Keratinocyte (primary cell): Measurements from ENCODE around the gene PPP2R5B. TPM values are rescaled to one million over a fixed set of nuclear protein-coding genes. Genes with fewer than 3 reads are reported as not detected.

Source experiments
- DNase-seq: peaks from one replicate; pipeline ENCODE4 v3.0.0-alpha.2; 2011; ENCODE audit warnings: low read depth, missing footprints, low spot score
- FAIRE-seq: peaks from 2 replicates; lab custom pipeline; 2011; peaks lifted over from hg19 to GRCh38; lab: Jason Lieb, UNC
- H2AFZ ChIP-seq: 2 replicates; pipeline ENCODE4 v1.6.0; 2012; ENCODE audit warnings: low read length, control low read depth, inconsistent platforms; ENCODE audit not compliant: control insufficient read depth
- H3K27ac ChIP-seq: 2 replicates; pipeline ENCODE4 v1.5.1; 2011; ENCODE audit warnings: low read length; ENCODE audit not compliant: control insufficient read depth, insufficient read depth
- H3K27me3 ChIP-seq: 3 replicates; pipeline ENCODE4 v1.6.0; 2011; ENCODE audit warnings: low read length; ENCODE audit not compliant: control insufficient read depth, insufficient read depth; ENCODE audit errors: extremely low read depth
- H3K36me3 ChIP-seq, 2 experiments: 2 replicates in 1 of 2; 3 replicates in 1 of 2; pipeline ENCODE4 v1.5.1; 2011; ENCODE audit warnings: low read length in 2 of 2, mild to moderate bottlenecking in 1 of 2; ENCODE audit not compliant: control insufficient read depth in 2 of 2, insufficient read depth in 2 of 2; ENCODE audit errors: extremely low read depth in 1 of 2
- H3K4me1 ChIP-seq: 3 replicates; pipeline ENCODE4 v1.5.1; 2011; ENCODE audit warnings: low read length; ENCODE audit not compliant: control insufficient read depth, insufficient read depth; ENCODE audit errors: extremely low read depth
- H3K4me2 ChIP-seq: 3 replicates; pipeline ENCODE4 v1.6.0; 2011; ENCODE audit warnings: low read depth, low read length; ENCODE audit not compliant: control insufficient read depth, insufficient read depth; ENCODE audit errors: extremely low read depth
- H3K4me3 ChIP-seq, 3 experiments: fragments of 200-600 bp in 1 of 3; sonication (generic) in 1 of 3; 2 replicates in 2 of 3; 3 replicates in 1 of 3; pipeline ENCODE4 v1.5.1; 2011 to 2016; ENCODE audit warnings: low read length in 3 of 3, mild to moderate bottlenecking in 3 of 3, control low read depth in 2 of 3, inconsistent platforms in 1 of 3, low read depth in 1 of 3, mixed read lengths in 1 of 3, mixed run types in 1 of 3, moderate library complexity in 1 of 3; ENCODE audit not compliant: control insufficient read depth in 2 of 3, insufficient read depth in 2 of 3; ENCODE audit errors: extremely low read depth in 1 of 3
- H3K79me2 ChIP-seq: 2 replicates; pipeline ENCODE4 v1.6.0; 2012; ENCODE audit warnings: low read length; ENCODE audit not compliant: control insufficient read depth, insufficient read depth
- H3K9ac ChIP-seq: 3 replicates; pipeline ENCODE4 v1.6.0; 2011; ENCODE audit warnings: low read length; ENCODE audit not compliant: control insufficient read depth, insufficient read depth; ENCODE audit errors: extremely low read depth
- H3K9me1 ChIP-seq: 3 replicates; pipeline ENCODE4 v1.6.0; 2011; ENCODE audit warnings: low read length; ENCODE audit not compliant: control insufficient read depth, insufficient read depth; ENCODE audit errors: extremely low read depth
- H3K9me3 ChIP-seq: 2 replicates; pipeline ENCODE4 v1.5.1; 2012; ENCODE audit warnings: low read depth, low read length; ENCODE audit not compliant: control insufficient read depth
- H4K20me1 ChIP-seq: 3 replicates; pipeline ENCODE4 v1.6.0; 2011; ENCODE audit warnings: low read length; ENCODE audit not compliant: control insufficient read depth, insufficient read depth; ENCODE audit errors: extremely low read depth
- CTCF ChIP-seq, 3 experiments: IDR thresholded peaks in 1 of 3; conservative IDR thresholded peaks in 1 of 3; optimal IDR thresholded peaks in 1 of 3; 2 replicates in 2 of 3; 3 replicates in 1 of 3; pipeline versions ENCODE3 to v1.5.1; 2011; ENCODE audit warnings: low read length in 3 of 3, mild to moderate bottlenecking in 3 of 3, moderate library complexity in 2 of 3, control low read depth in 1 of 3, inconsistent platforms in 1 of 3; ENCODE audit not compliant: insufficient read depth in 2 of 3; ENCODE audit errors: extremely low read depth in 1 of 3
- EZH2 ChIP-seq: IDR thresholded peaks from one replicate; pipeline ENCODE4 v1.6.1; 2012; ENCODE audit warnings: inconsistent platforms, mild to moderate bottlenecking, low read length, moderate library complexity
- dilution Hi-C: fragments of 300-500 bp; cut with MboI; formaldehyde crosslinking; loops from one replicate; pipeline ENCODE4 v1.7.0; 2020; ENCODE audit warnings: low sequenced_read_pairs; ENCODE audit not compliant: extremely low pct_ligation_motif_present
- polyA plus RNA-seq, 5 experiments: library from polyadenylated mRNA; depleted of rRNA in 3 of 5; stranded (reverse) in 3 of 5; stranded (forward) in 1 of 5; unstranded in 1 of 5; fragments of >200 nt; gene quantifications; 1 replicate in 1 of 5; 2 replicates in 3 of 5; 3 replicates in 1 of 5; pipeline versions ENCODE4 v1.2.1 to v1.2.3, GENCODE V29; 2011 to 2012; ENCODE audit warnings: missing spikeins in 2 of 5, low read depth in 1 of 5, low replicate concordance in 1 of 5

Gene PPP2R5B
- polyA plus RNA-seq, 1 donor (not counting 4 experiments of a cell fraction or from before 2014, with no cell fraction given), result 16.4 TPM

- no peak overlapping the region for H3K4me3 ChIP-seq
- no peak for TF ChIP-seq CTCF (optimal IDR thresholded peaks at IDR 0.05 in 1 of 3, IDR thresholded peaks at IDR 0.05 in 1 of 3, conservative IDR thresholded peaks at IDR 0.05 in 1 of 3; ENCODE audit: extremely low read depth in 1 of 3, insufficient read depth in 2 of 3, low read length in 3 of 3)
- H3K9ac ChIP-seq, result no peak overlapping the region
- dilution Hi-C loops, result no loop called here
- H3K9me3 ChIP-seq, result no peaks in the 10 kb centered on the region
- no peaks in the 10 kb centered on the region for H3K9me1 ChIP-seq
- H3K4me1 ChIP-seq, result peaks cover 13% of the 10 kb centered on the region
- H3K27ac ChIP-seq, result no peak overlapping the region
- no peaks in the 10 kb centered on the region for H4K20me1 ChIP-seq
- peaks cover 14% of the 10 kb centered on the region for H3K79me2 ChIP-seq
- FAIRE-seq (no peak), DNase-seq (no peak)
- no peaks in the 10 kb centered on the region for H3K27me3 ChIP-seq
- peaks cover 12 to 35% of the 10 kb centered on the region in 2 experiments for H3K36me3 ChIP-seq
- no peak overlapping the region for H3K4me2 ChIP-seq
- no peak overlapping the region for H2AFZ ChIP-seq
Observed at GRCh38 chr11:64914123-64914522, 10.4 kb upstream of the PPP2R5B start.

GRCh38 chr11:64915376-64915887 is 9.1 kb upstream of the PPP2R5B start:
- peak overlapping the region; percentile 80 for H3K27ac ChIP-seq
- peak overlapping the region; percentile 71 to 83 (median 76) for H3K4me3 ChIP-seq
- peak overlapping the region; percentile 95 for H3K9ac ChIP-seq
- no peaks in the 10 kb centered on the region for H4K20me1 ChIP-seq
- H3K27me3 ChIP-seq, result no peaks in the 10 kb centered on the region
- H2AFZ ChIP-seq, result no peak overlapping the region
- dilution Hi-C loops, result no loop called here
- peaks cover 8 to 30% of the 10 kb centered on the region in 2 experiments for H3K36me3 ChIP-seq
- peaks cover 14% of the 10 kb centered on the region for H3K79me2 ChIP-seq
- DNase-seq (no peak), FAIRE-seq (no peak)
- peak overlapping the region; percentile 96 for H3K4me2 ChIP-seq
- H3K9me1 ChIP-seq, result no peaks in the 10 kb centered on the region
- no peaks in the 10 kb centered on the region for H3K9me3 ChIP-seq
- peaks cover 13% of the 10 kb centered on the region for H3K4me1 ChIP-seq
- no peak for TF ChIP-seq CTCF (optimal IDR thresholded peaks at IDR 0.05 in 1 of 3, IDR thresholded peaks at IDR 0.05 in 1 of 3, conservative IDR thresholded peaks at IDR 0.05 in 1 of 3; ENCODE audit: extremely low read depth in 1 of 3, insufficient read depth in 2 of 3, low read length in 3 of 3)
- no peak for TF ChIP-seq EZH2
